Activated gamma-delta T cell (primary cell): ENCODE measurements around the gene ASB8.

Source experiments
- DNase-seq: peaks from one replicate; lab custom pipeline; 2025; lab: John Stamatoyannopoulos, UW
- total RNA-seq, 2 donors: gene quantifications; one replicate each; lab custom pipeline; 2026; lab: John Stamatoyannopoulos, UW

Gene ASB8, protein sequence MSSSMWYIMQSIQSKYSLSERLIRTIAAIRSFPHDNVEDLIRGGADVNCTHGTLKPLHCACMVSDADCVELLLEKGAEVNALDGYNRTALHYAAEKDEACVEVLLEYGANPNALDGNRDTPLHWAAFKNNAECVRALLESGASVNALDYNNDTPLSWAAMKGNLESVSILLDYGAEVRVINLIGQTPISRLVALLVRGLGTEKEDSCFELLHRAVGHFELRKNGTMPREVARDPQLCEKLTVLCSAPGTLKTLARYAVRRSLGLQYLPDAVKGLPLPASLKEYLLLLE
- total RNA-seq, result 48.8 to 49.1 reads per million in 2 donors

DNA sequence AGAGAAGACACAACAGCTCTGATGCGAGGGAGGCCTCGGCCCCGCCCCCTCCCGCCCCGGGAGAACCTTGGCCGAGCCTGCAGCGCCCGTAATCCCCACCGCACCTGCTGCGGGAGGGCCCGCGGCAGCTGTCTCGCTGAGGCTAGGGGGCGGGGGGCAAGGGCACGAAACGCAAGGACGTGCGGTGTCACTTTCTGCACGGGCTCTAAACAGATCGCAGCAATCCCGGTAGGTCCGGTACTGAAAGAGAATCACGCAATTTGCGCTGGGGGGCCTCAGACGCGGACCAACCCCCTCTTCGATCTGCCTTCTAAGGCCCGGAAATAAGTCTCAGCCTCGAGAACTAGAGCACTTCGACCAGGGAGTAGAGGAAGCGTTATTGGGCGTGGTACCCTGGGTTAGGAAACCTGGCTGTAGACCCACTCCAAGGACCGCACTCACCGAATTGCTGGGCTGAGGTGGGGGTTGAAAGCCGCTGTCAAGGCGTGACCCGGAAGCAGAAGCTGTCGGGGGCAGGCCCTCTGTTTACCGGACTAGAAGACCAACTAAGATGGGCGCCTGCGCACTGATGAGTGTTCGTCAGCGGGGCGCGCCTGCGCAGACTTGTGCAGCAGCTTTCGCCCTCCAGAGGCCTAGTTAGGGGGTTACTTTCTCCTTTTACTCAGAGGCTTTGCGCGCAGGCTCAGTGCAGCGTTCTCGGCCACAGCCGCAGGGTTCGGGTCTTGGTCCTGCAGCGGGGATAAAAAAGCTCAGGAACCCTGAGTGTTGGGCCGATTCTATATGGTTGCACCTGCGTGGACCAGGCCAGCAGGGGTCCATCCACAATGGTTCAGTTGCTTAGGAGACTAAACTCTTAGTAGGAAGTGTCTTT is at the start of gene ASB8:
TSS of gene ASB8 (minus strand) at position 498 of the 871 bp plus-strand sequence. CDS start 4,019 bp downstream, outside the sequence.
- peak; percentile 97 for DNase-seq

DNA sequence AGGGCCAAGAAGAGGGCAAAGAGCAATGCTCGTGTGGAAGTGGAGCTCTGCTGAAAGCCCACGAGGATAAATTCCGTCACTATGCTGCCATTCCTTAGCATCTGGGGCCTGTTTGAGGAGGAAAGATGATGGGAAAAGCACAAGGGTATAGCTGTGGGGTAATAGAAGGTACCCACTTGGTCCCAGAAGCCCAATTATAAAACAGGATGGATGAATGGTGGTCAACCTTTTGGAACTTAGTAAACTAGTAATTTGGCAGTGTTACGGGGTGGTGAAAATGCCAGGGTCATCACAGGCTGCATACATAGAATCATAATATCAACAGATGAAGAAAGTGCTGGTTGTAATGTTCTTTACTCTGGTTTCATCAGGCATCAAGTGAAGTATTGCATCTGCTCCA is 45.9 kb upstream of the ASB8 start, which contains the start of gene OR10AD1:
TSS of gene OR10AD1 (minus strand) at position 101 of the 400 bp plus-strand sequence. CDS start at position 101, 0 bp downstream.
- no peak for DNase-seq

DNA sequence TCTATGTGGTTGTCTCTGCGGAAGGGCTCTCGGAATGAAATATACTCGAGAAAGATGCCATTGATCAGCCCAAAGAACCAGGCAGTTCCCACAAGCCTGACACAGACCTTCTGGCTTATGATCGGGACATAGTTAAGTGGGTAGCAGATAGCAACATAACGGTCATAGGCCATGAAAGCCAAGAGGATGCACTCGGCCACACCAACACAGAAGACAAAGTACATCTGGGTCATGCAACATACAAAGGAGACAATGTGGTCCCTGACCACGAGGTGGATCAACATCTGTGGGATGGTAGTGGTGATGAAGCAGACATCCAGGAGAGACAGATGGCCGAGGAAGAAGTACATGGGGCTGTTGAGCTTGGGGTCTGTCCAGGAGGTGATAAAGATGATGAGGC is 45.5 kb upstream of the ASB8 start:
- DNase-seq, result no peak

DNA sequence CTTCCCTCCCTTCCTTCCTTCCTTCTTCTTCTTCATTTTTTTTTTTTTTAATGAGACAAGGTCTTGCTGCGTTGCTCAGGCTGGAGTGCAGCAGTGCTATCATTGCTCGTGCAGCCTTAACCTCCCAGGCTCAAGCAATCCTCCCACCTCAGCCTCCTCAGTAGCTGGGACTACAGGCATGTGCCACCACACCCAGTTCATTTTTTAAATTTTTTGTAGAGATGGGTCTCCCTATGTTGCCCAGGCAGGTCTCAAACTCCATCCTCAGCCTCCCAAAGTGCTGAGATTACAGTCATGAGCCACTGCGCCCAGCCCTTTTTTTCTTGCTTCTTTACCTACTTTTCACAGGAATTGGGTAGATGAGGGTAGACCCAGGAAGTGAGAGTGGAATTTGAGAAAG is 44.2 kb upstream of the ASB8 start:
- no peak for DNase-seq

DNA sequence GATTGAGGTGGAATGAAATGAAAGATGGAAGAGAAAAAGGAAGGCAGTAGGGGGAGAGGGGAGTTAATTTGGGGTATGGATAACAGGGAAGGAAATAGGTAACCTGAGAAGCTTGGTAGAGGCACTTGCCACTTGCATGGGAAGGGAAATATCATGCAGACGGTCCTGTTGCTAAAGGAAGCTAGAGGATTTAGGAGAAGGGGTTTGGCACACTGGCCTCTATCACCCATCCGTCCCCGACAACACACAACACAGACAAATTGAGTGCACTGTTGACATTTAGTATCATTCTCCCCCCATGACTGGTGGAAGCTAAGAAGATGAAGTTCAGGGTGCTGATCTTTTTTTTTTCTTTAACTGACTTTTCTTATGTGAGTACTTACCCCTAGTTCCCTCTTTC is 43.8 kb upstream of the ASB8 start:
- DNase-seq, result no peak

DNA sequence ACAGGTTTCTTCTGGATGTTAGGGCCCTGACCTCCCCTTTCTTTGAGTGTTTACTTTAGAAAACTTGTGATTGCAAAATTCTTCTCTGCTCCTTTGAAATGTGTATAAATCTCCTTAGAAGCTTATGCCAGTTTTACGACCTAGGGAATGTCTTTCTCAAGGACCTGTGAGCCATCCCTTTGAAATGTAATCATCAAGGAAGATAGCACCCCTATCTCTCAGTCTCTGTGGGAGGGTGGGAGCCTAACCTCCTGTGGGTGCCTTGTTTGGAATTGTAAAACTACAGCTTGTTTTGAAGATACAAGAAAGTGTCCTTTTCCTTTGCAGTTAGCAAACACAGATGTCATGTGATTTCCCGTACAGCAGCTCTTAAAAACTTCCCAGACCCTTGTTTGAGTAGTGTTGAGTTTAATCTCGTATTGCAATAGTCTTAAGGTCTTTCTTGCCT is 42.5 kb upstream of the ASB8 start:
- no peak for DNase-seq

DNA sequence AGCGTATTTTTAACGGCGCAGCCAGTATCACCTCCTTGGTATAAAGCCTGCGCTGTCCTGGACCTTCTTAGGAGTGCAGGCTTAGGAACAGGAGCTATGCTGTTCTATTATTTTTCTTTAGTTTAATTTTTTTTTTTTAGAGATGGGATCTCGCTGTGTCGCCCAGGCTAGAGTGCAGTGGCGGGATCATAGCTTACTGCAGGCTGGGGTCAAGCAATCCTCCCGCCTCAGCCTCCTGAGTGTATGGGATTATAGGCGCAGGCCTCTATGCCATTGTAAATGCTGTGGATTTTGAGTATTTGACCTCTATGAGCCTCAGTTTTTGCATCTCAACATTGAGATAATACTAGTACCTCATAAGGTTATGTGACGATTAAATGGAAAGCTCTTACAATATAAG is 41.7 kb upstream of the ASB8 start:
- DNase-seq, result no peak

DNA sequence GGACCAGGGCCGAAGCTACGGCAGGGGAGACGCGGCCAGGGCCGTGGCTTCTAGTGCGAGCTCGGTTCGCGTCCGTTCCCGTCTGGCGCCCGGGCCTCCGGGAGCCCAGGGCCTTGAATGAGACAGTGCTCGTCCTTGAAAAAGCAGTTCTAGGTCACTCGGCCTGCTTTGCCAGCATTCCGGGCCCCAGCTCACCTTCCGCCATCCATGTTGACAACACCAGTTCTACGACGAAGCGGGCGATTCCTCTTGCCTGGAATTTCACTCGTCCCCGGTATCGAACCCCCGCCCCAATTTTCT is 41.3 kb upstream of the ASB8 start:
- DNase-seq, result no peak

DNA sequence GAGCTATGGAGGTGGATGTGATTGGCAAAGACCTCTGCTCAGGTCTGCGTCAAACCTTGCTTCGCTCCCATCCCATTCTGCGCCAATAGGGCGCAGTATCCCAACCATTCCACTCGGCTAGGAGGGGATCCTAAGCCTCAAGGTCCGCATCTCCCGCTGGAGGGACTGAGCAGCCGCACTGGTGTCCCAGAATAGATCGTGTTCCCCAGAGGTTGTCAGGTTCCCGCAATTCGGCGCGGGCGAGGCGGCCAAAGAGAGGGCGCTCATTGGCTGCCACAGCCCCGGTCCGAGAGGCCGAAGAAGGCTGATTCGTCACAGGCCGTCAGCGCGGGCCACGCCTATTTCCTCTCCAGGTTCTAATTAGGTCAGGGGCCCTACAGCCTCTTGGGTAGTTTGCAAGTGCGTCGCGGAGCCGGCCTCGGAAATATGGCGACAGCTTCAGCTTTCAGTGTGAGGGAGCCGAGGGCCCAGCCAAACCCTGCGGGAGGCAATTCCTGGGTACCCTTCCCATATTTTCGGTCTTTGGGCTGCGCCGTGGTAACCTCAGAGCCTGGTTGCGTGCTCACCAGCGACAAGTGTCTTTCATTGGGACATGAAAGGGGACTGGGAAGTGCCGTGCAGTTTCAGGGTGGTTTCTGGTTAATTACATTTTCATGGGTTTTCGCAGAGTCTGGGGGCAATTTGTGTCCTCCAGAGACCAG is 40.8 kb upstream of the ASB8 start:
- peak; percentile 78 for DNase-seq

DNA sequence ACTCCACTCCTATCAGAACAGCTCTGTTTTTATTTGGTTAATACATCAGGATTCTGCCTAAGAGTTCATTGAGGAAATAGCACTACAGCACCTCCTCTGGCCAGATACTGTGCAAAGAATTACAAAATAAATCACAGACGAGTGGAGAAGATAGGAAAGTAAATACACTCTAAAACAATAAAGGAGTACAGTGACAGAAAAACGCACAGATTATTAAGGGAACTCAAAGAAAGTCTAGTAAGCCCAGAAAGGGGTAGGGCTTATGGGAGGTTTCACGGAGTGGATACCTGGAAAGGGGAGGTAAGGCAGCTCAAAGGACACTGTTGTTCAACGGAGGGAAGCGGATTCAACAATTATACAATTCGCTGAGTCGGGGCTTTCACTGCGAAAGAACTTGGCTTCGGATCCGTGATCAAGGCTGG is 40.2 kb upstream of the ASB8 start:
- DNase-seq, result no peak

DNA sequence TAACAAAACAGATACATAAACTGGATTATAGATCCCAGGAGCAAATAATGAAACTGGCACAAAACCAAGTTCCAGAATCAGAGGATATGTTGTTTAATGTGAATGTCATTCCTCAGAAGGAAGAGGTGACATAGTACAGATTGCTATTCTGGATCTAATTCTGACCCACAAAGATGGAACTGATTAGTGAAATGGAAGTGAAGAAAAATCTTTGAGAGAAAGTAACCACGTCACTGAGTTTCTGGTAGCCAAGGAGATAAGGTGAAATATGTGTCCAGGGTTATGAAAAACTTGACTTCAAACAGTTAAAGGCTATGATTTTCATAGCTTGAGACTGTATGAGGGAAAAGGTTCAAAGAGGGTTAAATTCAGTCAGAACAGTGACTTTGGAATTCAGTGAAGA is 37.5 kb upstream of the ASB8 start:
- DNase-seq, result no peak

DNA sequence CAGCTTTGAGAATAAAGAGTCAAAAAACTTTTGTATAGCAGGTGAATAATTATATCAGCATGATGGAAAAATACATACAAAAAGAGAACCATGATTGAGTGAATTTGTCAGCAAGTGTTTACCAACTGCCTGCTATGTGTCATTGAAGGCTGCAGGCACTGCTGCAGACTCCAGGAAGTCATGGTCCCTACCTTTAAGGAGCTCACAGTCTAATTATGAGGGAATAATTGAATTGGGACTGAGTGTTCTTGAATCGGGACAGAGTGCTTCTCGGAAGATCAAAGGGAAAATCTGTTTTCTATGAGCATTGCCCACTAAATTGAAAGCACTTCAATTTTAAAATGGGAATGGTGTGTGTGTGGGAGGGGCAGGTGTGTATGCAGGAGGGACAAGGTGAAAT is 36.3 kb upstream of the ASB8 start:
- no peak for DNase-seq

DNA sequence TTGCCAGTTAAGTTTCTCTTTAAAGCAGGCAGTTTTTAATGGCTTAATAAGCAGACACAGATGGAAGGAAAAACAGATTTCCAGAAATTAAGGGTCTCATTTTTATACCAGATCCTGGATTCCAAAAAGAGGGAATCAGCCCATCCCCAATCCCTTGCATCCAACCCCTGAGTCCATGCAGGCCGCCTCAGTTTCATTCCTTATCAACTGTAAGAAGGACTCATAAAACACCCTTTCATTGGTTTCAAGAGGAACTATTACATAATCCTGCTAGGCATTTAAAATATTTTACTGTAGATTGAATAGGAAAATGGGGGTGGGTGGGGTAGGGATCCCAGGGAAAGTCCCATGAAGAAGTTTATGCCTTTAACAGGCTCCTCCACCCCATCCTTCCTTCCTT is 35.5 kb upstream of the ASB8 start:
- no peak for DNase-seq

DNA sequence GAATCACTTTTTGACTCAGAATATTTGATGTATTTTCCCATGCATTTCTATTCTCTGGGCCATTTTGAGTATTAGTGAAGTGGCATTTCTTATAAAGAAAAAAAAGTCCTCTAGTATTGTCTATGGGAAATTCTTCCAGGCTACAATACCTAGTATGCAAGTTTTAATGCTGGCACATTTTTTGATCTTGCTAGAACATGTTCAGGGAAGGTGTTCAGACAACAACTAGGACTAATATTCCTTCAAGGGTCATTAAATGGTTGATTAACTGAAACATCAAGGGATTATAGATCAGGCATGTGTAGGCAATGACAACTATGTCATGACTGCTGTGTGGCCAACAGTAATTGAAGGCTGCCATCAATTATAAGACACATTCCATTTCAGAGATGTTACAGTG is 33.8 kb upstream of the ASB8 start:
- DNase-seq, result no peak

DNA sequence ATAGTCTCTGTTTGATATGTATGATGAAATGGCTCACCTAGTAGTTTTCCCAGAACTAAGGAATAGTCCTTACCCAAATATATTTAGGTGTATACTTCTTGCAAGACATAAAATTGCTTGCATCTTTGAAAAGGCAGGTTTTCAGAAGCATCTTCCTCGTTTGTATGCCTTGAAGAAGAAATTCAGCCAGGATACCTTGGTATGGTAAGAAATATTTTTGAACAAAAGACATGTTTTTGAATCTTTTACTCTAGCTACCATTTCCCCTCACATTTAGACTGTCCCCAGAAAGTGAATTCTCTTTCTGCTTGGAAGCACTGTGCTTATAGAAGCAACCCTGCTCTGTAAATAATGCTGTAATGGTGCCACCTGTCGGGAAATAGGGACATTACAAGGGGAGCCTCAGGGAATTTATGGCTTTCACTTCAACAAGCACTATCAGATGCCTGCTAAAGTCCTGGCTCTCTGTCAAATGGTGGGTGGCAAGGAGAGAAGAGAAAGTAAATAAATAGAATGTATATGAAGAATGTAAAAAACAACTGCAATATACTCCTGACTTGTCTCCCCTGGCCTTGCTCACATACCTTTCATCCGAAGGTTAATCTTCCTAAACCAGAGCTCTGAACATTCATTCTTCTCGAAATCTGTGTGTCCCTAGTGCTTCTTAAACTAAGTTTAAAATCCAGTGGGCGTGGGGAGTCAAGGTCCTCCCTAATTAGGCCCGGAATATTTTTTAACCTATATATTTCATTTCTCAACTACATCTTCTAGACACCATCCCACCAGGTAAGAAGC is 32.2 kb upstream of the ASB8 start:
- no peak for DNase-seq

DNA sequence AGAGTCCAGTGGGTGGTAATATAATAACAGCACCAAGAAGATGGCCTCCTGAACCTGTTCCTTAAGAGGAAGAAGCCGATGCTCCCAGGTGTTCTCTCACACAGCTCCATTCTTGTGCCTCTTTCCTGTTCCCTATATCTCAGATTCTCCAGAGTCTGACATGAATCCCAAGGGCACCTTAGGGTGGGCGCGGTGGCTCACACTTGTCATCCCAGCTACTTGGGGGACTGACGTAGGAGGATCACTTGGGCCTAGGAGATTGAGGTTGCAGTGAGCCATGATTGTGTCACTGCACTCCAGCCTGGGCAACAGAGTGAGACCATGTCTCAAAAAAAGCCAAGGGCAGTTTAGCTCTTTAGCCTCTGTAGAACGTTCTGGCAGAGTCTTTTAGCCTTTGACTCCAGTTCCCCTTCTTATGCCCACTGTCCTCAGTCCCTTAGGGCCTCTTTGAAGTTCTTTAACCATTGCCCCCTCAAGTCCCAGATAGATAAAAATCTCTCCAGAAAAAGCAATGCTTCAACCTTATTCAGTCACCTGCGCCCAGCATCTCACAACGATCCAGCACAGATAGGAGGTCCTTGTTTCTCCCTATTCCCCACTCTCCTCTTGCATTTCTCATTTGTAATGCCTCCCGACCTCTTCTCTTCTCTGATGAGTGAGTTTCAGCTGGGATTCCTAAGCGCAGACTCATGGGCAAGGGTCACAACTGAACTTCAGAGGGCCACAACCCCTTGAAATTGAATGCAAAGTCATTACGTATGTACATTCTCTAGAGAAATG is 30.8 kb upstream of the ASB8 start:
- DNase-seq, result no peak

DNA sequence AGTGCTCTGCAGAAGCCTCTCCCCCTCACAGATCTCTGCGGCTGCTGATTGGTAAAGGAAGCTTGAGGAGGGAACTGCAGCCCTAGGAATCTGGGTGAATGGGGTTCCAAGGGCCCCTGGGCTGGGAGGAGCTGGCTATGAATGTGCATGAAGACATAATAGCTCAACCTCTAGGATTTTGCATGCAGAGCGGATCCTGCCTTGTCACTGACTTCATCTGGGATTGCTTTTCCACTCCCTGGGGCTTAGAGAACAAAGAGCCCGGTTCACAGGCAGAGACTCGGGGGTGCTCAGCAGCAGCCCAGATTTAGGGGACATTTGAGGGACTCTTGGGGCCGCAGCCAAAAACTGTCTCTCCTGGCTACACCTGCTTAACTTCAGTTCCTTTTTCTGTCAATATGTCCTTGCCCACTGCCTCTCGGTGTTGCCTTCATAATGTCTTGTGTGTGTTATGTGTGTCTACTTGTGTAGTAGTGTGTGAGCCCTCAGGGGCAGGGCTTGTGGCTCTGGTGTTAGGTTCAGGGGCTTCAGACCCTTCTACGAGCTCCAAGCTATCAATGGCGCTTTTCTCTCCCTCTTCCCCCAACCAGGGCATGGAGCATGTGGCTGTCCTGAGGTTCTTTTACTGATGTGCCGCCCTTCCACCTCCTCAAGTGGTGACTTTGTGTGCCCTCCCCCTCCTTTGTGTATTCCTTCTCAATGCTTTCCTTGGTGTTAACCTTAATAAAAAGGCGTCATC is 28.0 kb upstream of the ASB8 start:
- DNase-seq, result no peak

DNA sequence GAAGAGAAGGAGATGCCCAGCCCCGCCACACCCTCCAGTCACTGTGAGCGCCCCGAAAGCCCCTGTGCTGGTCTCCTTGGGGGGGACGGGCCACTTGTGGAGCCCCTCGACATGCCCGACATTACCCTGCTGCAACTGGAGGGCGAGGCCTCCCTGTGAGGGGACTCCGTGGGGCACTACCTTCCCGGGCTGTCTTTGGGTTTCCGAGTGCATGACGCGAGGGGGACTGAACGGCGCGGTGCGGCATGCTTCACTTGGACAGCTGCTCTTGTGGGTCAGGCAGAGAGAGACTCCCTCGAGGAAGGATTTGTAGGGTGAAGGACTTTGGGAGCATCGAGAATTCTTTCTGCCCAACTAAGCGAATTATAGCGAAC is 27.2 kb upstream of the ASB8 start:
- no peak for DNase-seq

DNA sequence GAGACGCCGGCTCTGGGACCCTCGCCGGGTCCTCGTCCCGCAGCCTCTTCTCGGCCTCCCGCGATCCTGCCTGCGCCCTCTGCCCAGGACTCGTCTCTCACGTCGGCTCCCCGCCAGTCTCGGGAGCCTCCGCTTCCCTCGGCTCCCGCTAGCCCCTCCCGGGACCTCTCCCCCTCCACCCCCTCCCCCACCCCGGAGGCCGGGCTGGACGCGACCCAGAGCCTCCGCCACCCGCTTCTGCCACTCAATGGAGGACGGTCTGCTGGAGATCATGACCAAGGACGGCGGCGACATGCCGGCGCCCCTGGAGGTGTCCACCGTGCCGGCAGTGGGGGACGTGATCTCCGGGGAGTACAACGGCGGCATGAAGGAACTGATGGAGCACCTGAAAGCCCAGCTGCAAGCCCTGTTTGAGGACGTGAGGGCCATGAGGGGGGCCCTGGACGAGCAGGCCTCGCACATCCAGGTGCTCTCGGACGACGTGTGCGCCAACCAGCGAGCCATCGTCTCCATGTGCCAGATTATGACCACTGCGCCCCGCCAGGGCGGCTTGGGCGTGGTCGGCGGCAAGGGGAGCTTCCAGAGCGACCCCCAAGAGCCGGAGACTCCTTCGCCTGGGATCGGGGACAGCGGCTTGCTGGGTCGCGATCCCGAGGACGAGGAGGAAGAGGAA is 26.7 kb upstream of the ASB8 start:
- DNase-seq, result no peak
